Brain microvascular endothelial cell (primary cell): ENCODE measurements around the gene IGFBP7.
A peak's percentile ranks its signal among the peaks of the same experiment; 100 is the strongest.

ENCODE experiments used
- DNase-seq: peaks from one replicate; pipeline ENCODE4 v3.0.0-alpha.2; 2020
- H3K27ac ChIP-seq: fragments of 250-450 bp; sonication (Bioruptor Pico); 2 replicates; pipeline ENCODE4 v1.5.1; 2020; ENCODE audit warnings: mild to moderate bottlenecking, moderate library complexity
- H3K27me3 ChIP-seq: fragments of 250-450 bp; sonication (Bioruptor Pico); replicated peaks from 2 replicates; pipeline ENCODE4 v1.5.1; 2020; ENCODE audit warnings: mild to moderate bottlenecking
- H3K36me3 ChIP-seq: fragments of 250-450 bp; sonication (Bioruptor Pico); replicated peaks from 2 replicates; pipeline ENCODE4 v1.5.1; 2020; ENCODE audit warnings: mild to moderate bottlenecking
- H3K4me3 ChIP-seq: 2 replicates; pipeline ENCODE4 v1.5.1; 2011; ENCODE audit warnings: low read depth, mild to moderate bottlenecking, control low read depth, low read length, moderate library complexity
- in situ Hi-C: cut with HindIII; loops from 2 replicates; pipeline ENCODE4 v1.10.0; 2017; ENCODE audit warnings: low sequenced_read_pairs, low pct_ligation_motif_present
- TF ChIP-seq, protein P1 (sequence below): IDR thresholded peaks from 2 replicates; pipeline ENCODE4 v1.5.1; 2011; ENCODE audit warnings: low read depth, mild to moderate bottlenecking, moderate library complexity, low read length, control low read depth, inconsistent platforms; ENCODE audit errors: missing control alignments

The IGFBP7 gene

DNA sequence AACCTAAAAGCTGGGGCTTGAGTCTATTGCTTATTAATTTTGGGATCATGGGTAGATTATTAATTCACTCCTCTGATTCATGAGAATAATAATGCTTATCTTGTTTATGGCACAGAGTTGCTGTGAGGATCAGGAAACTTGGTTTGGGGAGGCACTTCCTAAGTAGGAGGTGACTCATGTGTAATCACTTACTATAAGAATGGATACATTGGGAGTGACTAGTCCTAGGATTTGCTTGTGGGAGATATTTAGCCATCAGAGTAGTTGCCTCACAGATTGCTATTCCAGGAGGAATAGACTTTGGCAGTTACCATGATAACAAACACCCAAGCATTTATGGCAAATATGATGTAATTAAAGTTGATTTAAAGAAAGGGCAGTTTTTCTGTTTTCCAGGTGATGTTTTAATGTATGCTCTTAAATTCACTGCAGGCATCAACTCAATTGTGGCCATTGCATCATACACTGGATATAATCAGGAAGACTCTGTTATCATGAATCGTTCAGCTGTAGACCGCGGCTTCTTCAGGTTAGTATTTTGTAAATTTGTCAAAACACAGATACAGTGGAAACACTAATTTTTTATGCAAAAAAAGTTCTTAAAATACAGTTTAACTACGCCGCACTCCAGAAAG lies 89.6 kb downstream of the IGFBP7 start:
- in situ Hi-C loops, result no loop called here
- Histone ChIP-seq H3K36me3 (peaks cover 47% of the 10 kb centered on the region), H3K27ac (peak overlapping the region; percentile 47), H3K27me3 (no peaks in the 10 kb centered on the region), H3K4me3 (no peak overlapping the region)
- DNase-seq, result peak; percentile 69
- TF ChIP-seq, protein P1, sequence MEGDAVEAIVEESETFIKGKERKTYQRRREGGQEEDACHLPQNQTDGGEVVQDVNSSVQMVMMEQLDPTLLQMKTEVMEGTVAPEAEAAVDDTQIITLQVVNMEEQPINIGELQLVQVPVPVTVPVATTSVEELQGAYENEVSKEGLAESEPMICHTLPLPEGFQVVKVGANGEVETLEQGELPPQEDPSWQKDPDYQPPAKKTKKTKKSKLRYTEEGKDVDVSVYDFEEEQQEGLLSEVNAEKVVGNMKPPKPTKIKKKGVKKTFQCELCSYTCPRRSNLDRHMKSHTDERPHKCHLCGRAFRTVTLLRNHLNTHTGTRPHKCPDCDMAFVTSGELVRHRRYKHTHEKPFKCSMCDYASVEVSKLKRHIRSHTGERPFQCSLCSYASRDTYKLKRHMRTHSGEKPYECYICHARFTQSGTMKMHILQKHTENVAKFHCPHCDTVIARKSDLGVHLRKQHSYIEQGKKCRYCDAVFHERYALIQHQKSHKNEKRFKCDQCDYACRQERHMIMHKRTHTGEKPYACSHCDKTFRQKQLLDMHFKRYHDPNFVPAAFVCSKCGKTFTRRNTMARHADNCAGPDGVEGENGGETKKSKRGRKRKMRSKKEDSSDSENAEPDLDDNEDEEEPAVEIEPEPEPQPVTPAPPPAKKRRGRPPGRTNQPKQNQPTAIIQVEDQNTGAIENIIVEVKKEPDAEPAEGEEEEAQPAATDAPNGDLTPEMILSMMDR, result no peak

- H3K36me3 ChIP-seq, result peaks cover 50% of the 10 kb centered on the region
Measured at GRCh38 chr4:57018980-57019379, 91.2 kb downstream of the IGFBP7 start.

DNA sequence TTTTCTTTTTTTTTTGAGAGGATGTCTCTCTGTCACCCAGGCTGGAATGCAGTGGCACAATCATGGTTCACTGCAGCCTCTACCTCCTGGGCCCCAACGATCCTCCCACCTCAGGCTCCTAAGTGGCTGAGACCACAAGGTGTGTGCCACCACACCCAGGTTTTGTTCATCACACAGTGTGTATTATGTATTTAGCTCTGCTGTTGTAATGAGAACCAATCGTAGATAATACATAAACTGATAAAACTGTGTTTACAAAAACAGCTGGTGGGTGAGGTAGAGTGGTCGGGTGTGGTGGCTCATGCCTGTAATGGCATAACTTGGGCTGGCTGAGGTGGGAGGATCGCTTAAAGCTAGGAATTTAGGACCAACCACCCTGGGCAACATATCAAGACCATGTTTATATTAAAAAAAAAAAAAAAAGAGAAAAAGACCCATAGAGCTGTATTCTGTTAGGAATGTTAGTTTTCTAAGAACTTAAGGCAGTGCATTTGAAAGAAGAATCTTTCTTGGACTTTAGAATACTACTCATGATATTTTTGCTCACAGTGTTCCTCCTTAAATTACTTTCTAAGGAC lies 96.6 kb downstream of the IGFBP7 start:
- H3K36me3 ChIP-seq, result peaks cover 75% of the 10 kb centered on the region

More at GRCh38 chr4:57018980-57019379, 91.2 kb downstream of the IGFBP7 start:
- in situ Hi-C loops, result no loop called here
- Histone ChIP-seq H3K27ac (peak overlapping the region; percentile 9), H3K27me3 (no peaks in the 10 kb centered on the region), H3K4me3 (no peak overlapping the region)
- DNase-seq, result no peak
- TF ChIP-seq, protein P1, result no peak

GRCh38 chr4:56999751-57000150 lies 110.4 kb downstream of the IGFBP7 start:
- Histone ChIP-seq H3K4me3 (no peak overlapping the region), H3K36me3 (peaks cover 65% of the 10 kb centered on the region), H3K27me3 (no peaks in the 10 kb centered on the region), H3K27ac (no peak overlapping the region)
- in situ Hi-C loops, result no loop called here
- TF ChIP-seq, protein P1, result no peak
- no peak for DNase-seq

More for the DNA sequence above, 96.6 kb downstream of the IGFBP7 start:
- no peak for DNase-seq
- TF ChIP-seq, protein P1, result no peak
- no peak overlapping the region for H3K27ac ChIP-seq
- H3K27me3 ChIP-seq, result no peaks in the 10 kb centered on the region
- no peak overlapping the region for H3K4me3 ChIP-seq
- in situ Hi-C loops, result no loop called here

- TF ChIP-seq, protein P1, result no peak
- DNase-seq, result peak; percentile 76
- Histone ChIP-seq H3K27ac (peak overlapping the region; percentile 35), H3K27me3 (no peaks in the 10 kb centered on the region), H3K36me3 (peaks cover 76% of the 10 kb centered on the region), H3K4me3 (no peak overlapping the region)
- in situ Hi-C loops, result no loop called here
Measured at GRCh38 chr4:56995525-56995924, 114.7 kb downstream of the IGFBP7 start.
